Muscle layer of colon (tissue), 2 donors: ENCODE data around the gene SIGLEC12.
"Not testable (repeated sequence)": the region's sequence is repeated elsewhere in the genome, so short reads cannot be mapped to it uniquely, and the experiment has no call there.

Experiments
- H3K27ac ChIP-seq: one replicate; pipeline ENCODE4 v1.7.0; 2013; ENCODE audit warnings: low read depth, mild to moderate bottlenecking, low read length, moderate library complexity
- H3K27me3 ChIP-seq, 2 donors: one replicate each; pipeline ENCODE4 v1.7.0; 2013; ENCODE audit warnings: low read length in 2 of 2, mild to moderate bottlenecking in 2 of 2; ENCODE audit not compliant: insufficient read depth in 2 of 2, control insufficient read depth in 1 of 2
- H3K36me3 ChIP-seq: one replicate; pipeline ENCODE4 v1.7.0; 2013; ENCODE audit warnings: mild to moderate bottlenecking, low read length; ENCODE audit not compliant: insufficient read depth
- H3K4me1 ChIP-seq: one replicate; pipeline ENCODE4 v1.7.0; 2013; ENCODE audit warnings: mild to moderate bottlenecking, low read length; ENCODE audit not compliant: insufficient read depth
- H3K4me3 ChIP-seq, 2 donors: one replicate each; pipeline ENCODE4 v1.7.0; 2013; ENCODE audit warnings: low read length in 2 of 2, low read depth in 1 of 2, mild to moderate bottlenecking in 1 of 2, moderate library complexity in 1 of 2
- H3K9ac ChIP-seq: one replicate; pipeline ENCODE4 v1.7.0; 2013; ENCODE audit warnings: low read length
- H3K9me3 ChIP-seq: one replicate; pipeline ENCODE4 v1.7.0; 2013; ENCODE audit warnings: mild to moderate bottlenecking, low read length
- donor health status: abdominal sarcoma.
- donor health status: Adenocarcinoma of cecum.

SIGLEC12 gene

DNA sequence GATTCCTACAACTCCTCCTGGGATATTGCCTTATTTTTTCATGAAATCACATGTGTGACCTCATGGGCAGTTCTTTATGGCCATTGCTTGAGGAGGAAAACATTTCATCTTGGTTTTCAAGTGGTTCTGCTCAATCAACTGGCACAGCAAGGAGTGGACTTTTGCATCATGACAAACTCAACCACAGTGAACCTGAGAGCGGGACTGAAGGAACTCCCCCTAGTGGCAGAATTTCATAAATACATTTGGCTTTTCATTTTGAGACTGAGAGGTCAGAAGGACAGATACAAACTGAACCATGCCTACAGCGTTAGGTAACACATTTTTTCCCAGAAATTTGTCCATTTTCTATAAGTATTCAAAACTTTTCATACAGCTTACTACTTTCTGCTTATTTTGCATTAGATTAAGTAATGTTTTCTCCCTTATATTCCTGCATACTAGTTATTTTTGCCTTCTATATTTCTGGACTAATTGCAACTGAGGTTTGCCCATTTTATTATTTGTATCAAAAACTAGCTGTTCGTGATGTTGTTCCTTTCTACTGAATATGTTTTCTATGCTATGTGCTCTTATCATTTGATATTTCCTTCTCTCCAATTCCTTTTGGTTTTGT, 13.4 kb upstream of the SIGLEC12 start:
- H3K9ac ChIP-seq = no peak overlapping the region
- H3K27me3 ChIP-seq = no peaks in the 10 kb centered on the region
- no peaks in the 10 kb centered on the region for H3K4me1 ChIP-seq
- H3K9me3 ChIP-seq = no peaks in the 10 kb centered on the region
- no peak overlapping the region for H3K27ac ChIP-seq
- H3K36me3 ChIP-seq = no peaks in the 10 kb centered on the region
- H3K4me3 ChIP-seq = no peak overlapping the region

DNA sequence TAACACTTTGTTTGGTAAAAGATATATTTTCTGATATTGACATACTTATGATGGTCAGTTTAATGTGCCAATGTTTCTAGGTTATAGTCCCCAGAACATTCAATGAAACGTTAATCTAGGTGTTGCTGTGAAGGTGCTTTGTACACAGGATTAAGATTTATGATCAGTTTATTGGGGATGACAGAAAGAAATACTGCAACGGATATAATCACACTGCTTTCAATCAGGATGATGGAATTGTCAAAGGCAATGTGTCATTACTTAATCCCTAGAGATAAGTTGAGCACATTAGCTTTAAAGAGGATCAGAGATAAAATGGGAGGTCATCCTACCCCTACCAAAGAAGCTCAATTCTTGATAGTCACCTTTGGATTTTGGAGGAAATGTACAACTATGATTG, 12.4 kb upstream of the SIGLEC12 start:
- H3K4me1 ChIP-seq = no peaks in the 10 kb centered on the region
- H3K9ac ChIP-seq = no peak overlapping the region
- H3K4me3 ChIP-seq = no peak overlapping the region
- H3K27me3 ChIP-seq = peaks cover 0 to 4% of the 10 kb centered on the region in 2 donors
- no peaks in the 10 kb centered on the region for H3K9me3 ChIP-seq
- H3K36me3 ChIP-seq = no peaks in the 10 kb centered on the region
- no peak overlapping the region for H3K27ac ChIP-seq

DNA sequence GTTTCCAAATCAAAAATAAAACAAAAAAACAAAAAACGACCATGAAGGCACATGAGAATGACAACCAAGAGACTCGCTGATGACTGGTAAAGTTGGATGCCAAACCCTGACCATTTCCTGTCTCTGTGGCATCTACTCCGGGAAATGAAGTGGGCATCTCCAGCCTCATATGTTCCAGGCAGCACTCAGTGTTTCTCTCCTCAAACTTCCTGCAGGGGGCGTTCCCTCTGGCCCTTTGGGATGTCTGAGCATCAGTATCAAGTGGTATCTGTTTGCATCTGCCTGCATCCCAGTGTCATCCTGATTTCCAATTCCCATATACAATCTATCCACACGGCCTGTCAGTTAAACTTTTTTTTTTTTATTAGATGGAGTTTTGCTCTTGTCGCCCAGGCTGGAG, 9.8 kb upstream of the SIGLEC12 start:
- no peaks in the 10 kb centered on the region for H3K36me3 ChIP-seq
- no peak overlapping the region for H3K4me3 ChIP-seq
- H3K27ac ChIP-seq = no peak overlapping the region
- peaks cover 0 to 9% of the 10 kb centered on the region in 2 donors for H3K27me3 ChIP-seq
- H3K9ac ChIP-seq = no peak overlapping the region
- no peaks in the 10 kb centered on the region for H3K9me3 ChIP-seq
- H3K4me1 ChIP-seq = no peaks in the 10 kb centered on the region

DNA sequence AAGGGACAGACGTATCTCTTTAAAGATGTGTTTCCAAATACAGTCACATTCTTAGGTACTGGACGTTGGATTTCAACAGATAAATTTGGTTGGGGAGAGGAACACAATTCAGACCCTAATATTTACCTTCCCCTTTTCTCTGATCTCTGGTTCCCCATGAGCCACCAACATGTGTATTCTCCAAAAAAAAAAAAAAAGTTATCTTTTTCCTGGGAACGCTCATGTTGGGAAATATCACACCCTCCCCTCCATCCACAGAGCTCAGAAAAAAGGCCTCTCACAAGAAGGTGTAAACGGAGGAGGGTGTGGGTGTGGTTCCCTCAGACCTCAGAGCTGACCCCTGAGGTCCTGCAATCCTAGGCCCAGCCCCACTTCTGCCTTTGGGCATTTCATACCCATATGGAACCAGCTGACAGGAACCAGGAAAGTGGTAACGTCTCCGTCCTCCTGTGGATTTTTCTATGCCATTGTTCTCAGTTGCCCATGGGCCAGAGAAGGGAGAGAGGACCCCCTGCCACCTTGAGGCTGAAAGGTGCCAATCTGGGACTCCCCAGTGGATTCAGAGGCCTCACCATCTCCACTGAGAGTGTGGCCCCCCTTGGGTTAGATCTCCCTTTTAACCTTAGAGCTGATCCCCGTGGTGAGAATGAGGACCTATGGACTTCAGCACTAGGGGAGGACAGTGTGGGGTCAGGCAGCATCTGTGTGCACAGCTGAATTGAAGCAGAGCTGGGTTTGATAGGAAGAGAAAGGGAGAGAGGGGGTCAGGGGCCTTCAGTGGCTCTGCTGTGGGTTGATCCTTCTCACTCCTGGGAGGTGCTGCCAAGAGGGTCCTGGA, 8.4 kb upstream of the SIGLEC12 start:
- no peaks in the 10 kb centered on the region for H3K4me1 ChIP-seq
- H3K27ac ChIP-seq = no peak overlapping the region
- peaks cover 0 to 9% of the 10 kb centered on the region in 2 donors for H3K27me3 ChIP-seq
- H3K9ac ChIP-seq = no peak overlapping the region
- no peaks in the 10 kb centered on the region for H3K36me3 ChIP-seq
- H3K4me3 ChIP-seq = no peak overlapping the region
- H3K9me3 ChIP-seq = no peaks in the 10 kb centered on the region

DNA sequence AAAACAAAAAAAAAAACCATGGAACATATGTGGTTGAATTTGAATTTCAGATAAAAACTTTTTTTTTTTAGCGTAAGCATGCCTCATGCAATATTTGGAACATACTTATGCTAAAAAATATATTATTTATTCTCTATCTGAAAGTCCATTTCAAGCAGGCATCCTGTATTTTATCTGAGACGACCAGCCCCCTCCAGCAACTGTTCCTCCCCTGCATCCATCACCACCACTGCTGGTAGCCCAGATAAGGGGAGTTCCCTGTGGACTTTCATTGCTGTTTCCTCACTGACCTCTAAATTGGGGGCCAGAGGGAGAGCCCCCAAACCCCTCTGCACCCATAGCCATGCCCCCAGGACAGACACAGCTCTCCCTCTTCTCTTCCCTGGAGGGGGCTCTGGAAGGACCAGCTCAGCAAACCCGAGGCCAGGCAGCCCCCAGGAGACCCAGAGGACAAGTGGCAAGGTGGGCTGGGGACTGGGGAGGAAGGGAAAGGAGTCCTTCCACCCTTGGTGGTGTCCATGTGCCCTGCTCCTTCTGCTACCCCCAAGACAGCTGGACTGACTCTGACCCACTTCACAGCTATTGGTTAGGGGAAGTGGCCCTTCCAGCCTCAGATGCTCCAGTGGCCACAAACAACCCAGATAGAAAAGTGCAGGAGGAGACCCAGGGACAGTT, 6.6 kb upstream of the SIGLEC12 start:
- Histone ChIP-seq H3K4me1 (no peaks in the 10 kb centered on the region), H3K36me3 (no peaks in the 10 kb centered on the region), H3K27ac (no peak overlapping the region), H3K9ac (no peak overlapping the region), H3K9me3 (no peaks in the 10 kb centered on the region), H3K4me3 (no peak overlapping the region), H3K27me3 (peaks cover 0 to 9% of the 10 kb centered on the region in 2 donors)

DNA sequence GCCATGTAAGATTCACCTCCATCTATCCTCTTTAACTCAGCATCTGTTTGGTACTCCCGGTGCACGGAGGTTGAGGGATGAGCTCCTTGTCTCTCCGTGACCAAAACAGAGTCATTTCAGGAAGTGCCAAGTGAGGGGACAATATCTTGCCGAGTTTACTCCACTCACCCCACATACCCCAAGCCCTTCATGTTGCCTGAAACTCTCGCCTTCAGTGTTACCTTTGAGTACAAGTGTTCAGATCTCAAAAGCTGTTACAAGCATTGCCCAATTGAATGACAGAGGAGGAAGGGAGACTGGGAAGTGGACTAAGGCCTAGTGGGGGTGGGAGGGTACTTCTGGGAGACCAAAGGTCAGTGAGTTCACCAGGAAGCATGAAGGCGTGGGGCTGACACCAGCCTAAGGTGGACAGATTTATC, 6.0 kb upstream of the SIGLEC12 start:
- H3K27me3 ChIP-seq = peaks cover 0 to 9% of the 10 kb centered on the region in 2 donors
- no peak overlapping the region for H3K4me3 ChIP-seq
- no peak overlapping the region for H3K9ac ChIP-seq
- no peaks in the 10 kb centered on the region for H3K4me1 ChIP-seq
- H3K27ac ChIP-seq = no peak overlapping the region
- H3K9me3 ChIP-seq = no peaks in the 10 kb centered on the region
- H3K36me3 ChIP-seq = no peaks in the 10 kb centered on the region

DNA sequence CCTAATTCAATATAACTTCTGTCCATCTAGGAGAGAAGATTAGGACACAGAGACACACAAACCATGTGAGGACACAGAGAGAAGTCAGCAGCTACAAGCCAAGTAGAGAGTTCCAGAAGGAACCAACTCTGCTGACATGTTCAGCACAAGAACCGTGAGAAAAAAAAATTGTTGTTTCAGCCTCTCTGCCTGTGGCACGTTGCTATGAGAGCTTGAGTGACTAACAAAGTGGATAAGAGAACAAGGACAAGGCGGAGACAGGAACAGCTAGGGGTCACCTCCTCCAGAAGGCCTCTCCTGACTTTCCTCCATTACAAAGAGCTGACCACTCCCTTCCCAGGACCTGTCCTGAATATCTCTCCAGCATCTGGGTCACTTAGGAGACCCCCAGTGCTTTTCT, 5.6 kb upstream of the SIGLEC12 start:
- no peaks in the 10 kb centered on the region for H3K4me1 ChIP-seq

DNA sequence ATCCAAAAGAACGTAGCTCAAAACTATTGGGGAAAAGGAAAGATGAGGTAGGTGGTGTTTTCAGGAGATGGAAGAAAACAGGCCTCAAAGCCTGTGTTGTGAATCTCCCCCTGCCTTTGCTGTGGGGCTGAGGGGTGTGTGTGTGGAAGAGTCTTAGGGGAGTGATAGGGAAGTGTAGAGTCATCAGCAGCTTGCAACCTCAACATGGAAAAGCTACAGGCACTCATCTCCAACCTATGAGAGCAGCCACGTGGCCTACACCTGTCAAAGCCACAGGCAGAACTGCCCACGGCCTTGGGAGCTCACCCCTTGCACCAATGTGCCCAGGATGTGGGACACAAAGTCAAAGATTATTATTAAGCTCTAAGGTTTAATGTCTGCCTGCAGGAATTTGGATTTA, 4.3 kb upstream of the SIGLEC12 start:
- Histone ChIP-seq H3K36me3 (no peaks in the 10 kb centered on the region), H3K27me3 (peaks cover 0 to 9% of the 10 kb centered on the region in 2 donors), H3K9me3 (no peaks in the 10 kb centered on the region), H3K9ac (no peak overlapping the region), H3K4me3 (no peak overlapping the region), H3K27ac (no peak overlapping the region), H3K4me1 (no peaks in the 10 kb centered on the region)

More for the DNA sequence above, 5.6 kb upstream of the SIGLEC12 start:
- no peak overlapping the region for H3K9ac ChIP-seq
- H3K4me3 ChIP-seq = no peak overlapping the region
- no peaks in the 10 kb centered on the region for H3K9me3 ChIP-seq
- H3K27me3 ChIP-seq = peaks cover 0 to 9% of the 10 kb centered on the region in 2 donors
- no peak overlapping the region for H3K27ac ChIP-seq
- no peaks in the 10 kb centered on the region for H3K36me3 ChIP-seq

DNA sequence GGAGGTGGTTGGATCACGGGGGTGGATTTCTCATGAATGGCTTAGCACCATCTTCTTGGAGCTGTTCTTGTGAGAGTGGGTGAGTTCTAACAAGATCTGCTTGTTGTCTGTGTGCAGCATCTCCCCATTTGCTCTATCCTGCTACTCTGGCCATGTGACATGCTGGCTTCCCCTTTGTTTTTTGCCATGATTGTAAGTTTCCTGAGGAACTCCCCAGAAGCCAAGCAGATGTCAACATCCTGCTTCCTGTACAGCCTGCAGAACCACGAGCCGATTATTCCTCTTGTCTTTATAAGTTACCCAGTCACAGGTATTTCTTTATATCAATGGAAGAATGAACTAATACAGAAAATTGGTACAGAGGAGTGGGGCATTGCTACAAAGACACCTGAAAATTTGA, 2.3 kb upstream of the SIGLEC12 start:
- peaks cover 0 to 5% of the 10 kb centered on the region in 2 donors for H3K27me3 ChIP-seq
- no peak overlapping the region for H3K4me3 ChIP-seq
- H3K9ac ChIP-seq = no peak overlapping the region
- no peaks in the 10 kb centered on the region for H3K4me1 ChIP-seq
- H3K9me3 ChIP-seq = no peaks in the 10 kb centered on the region
- no peaks in the 10 kb centered on the region for H3K36me3 ChIP-seq
- no peak overlapping the region for H3K27ac ChIP-seq

DNA sequence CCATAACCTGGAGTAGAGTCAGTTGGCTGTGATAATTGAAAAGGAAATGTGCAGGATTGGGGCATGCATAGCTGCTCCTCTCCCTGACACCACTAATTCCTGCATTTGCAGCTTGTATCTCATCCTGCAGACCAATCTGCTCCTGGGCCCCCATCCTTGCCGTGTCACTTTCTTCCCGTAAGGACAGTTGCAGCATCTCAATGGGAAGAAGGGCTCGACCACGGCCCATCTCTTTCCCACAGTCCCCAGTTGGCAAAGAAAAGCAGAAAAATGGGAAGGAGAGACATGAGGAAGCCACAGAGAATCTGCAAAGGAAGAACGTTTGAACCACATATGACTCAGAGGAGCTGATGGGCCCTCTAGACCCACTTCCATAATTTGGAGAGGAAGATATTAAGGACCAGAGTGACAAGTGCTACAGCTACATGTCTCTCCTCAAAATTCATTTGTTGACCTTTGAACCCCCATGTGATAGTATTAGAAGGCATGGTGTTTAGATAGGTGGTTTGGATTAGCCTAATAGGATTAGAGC, 1.8 kb upstream of the SIGLEC12 start:
- H3K9me3 ChIP-seq = no peaks in the 10 kb centered on the region
- no peak overlapping the region for H3K4me3 ChIP-seq
- no peaks in the 10 kb centered on the region for H3K36me3 ChIP-seq
- no peaks in the 10 kb centered on the region for H3K4me1 ChIP-seq
- no peak overlapping the region for H3K27ac ChIP-seq
- no peak overlapping the region for H3K9ac ChIP-seq
- H3K27me3 ChIP-seq = no peaks in the 10 kb centered on the region

DNA sequence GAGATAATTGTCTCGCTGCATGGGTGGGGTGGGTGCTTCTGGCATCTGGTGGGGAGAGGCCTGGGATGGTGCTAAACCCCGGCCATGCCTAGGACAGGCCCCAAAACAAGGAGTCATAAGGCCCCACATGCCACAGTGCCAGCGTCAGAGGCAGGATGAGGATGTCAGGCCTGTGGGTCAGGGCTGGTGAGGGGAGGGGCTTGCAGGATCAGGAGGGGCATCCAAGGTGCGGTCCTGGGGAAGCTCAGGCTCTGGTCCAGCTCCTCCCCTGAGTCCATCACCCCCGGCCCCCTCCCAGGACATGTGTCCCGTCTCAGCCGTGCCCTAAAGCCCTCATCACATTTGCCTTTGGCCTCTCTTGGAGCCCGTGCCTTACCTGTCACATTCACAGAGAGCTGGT, 669 bp downstream of the SIGLEC12 start:
- H3K36me3 ChIP-seq, H3K27me3 ChIP-seq, H3K9ac ChIP-seq, H3K27ac ChIP-seq, H3K9me3 ChIP-seq, H3K4me3 ChIP-seq, H3K4me1 ChIP-seq: not testable (repeated sequence)
